Ammon's horn (tissue), 1 donor: ENCODE measurements around the gene STRADB.
"Not testable (repeated sequence)": the region's sequence is repeated elsewhere in the genome, so short reads cannot be mapped to it uniquely, and the experiment has no call there.

Experiments used
- DNase-seq: peaks from one replicate; pipeline ENCODE4 v3.0.0-alpha.2; 2016; ENCODE audit warnings: low spot score

The STRADB gene

DNA sequence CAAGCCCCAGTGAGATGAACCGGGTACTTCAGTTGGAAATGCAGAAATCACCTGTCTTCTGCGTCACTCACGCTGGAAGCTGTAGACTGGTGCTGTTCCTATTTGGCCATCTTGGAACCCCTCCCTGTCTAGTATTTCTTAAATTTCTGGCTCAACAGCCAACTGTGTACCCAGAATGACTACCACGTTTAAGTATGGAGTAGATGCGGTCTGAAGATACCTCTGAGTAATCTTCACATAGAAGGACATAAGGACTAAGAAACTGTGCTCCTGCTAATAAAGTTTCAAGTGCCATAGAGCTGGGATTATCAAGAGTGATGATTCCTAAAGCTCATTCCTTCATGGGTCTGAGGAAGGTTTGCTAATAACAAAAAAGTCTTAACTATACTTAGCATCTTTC lies 20.7 kb upstream of the STRADB start:
- no peak for DNase-seq

DNA sequence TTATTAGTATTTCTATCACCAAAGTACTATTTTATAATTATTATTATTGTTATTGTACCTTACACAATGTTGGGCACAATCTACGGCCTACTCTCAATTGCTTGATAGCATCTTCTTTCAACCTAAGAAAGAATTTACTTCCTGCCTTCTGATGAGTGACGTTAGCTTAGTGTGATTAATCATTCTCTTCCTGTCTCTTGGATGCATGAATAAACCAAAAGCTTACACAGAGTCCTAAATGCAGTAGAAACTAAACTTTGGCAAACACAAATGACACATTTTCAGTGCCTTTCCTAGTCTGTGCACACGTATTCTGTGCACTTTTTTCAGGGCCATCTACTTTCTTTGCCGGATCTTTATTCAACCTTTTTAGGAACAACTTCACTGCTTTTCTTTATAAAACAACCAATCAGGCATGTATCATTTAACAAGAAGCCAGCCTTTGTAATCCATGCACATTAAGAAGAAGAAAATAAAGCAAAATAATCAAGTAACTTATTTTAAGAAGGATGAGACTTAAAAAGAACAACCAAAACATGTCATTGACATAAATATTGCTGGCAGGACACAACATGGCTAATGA lies 19.4 kb upstream of the STRADB start:
- peak; percentile 33 for DNase-seq

DNA sequence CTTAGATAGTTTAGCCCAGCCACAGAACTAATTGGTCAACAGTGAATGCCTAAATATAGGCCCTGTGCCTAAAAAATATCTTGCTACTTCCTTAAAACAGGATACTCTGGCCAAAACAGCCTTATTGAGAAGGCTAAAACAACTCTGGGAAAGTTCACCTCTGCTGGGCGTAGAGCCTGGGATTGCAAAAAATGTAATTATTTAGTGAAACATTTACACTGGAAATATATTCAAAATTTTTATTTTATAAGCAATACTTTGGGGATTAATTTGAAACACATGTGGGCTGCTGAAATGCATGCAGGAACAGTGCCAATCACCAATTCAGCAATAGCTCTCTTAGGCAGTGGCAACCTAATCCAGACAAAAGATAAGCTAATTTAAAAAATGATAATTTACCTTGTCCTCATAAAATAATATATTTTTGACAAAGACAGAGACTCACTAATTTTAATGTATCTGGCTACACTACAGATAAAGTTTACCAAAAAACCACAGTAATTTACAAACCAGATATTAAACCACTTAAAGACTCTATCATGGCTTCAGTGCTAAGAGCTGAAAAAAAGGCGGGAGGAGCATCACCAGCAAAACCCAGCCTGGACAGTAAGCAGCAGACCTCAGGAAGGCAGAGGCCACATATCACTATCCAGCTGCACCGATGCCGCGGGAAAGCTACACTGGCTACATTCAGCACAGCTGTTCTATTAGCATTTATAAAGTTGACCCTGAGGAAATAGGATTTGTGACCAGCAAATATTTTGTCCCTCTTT lies 18.7 kb upstream of the STRADB start:
- peak; percentile 30 for DNase-seq

DNA sequence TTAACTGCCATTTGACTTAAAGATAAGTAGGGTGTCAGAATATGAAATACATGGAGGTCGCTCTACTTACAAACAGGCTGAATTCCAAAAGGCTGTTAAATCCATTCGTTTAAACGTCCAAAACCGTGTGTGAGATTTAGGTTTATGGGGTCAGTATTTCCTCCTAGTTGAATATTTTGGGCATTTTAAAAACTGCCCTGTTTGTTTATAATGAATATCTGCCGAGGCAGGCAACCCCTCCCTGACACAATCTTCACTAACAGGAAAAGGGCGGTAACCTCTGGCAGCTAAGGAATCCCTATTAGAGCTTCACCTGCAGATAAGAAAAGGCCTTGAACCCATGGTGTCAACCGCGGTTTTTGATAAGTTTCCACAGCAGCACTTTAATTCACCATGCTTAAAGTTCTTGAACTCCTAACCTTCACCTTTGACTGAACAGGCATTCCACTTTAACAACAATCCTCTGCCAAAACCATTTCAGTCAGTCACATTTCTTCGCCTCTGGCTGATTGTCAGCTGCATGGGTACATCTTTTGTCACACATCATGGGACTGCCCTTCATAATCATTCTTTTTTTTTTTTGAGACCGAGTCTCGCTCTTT lies 18.0 kb upstream of the STRADB start:
- no peak for DNase-seq

DNA sequence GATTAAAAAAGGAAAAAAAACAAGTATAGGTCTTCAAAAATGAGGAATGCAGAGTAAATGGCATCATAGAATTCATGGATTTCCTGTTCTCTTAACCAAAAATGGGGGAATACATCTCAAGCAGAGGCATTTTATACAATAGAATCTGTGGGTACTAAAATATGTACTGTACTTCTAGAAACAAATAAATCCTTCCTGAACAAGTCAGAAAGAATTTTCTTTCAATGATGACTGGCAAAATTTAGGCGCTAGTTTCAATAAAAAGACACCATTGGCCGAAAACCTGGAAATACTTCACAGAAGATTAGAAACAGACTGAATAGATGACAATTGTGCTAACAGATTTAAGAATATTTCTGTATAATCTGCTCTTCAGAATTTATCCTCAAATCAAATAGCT lies 15.4 kb upstream of the STRADB start:
- DNase-seq = no peak

DNA sequence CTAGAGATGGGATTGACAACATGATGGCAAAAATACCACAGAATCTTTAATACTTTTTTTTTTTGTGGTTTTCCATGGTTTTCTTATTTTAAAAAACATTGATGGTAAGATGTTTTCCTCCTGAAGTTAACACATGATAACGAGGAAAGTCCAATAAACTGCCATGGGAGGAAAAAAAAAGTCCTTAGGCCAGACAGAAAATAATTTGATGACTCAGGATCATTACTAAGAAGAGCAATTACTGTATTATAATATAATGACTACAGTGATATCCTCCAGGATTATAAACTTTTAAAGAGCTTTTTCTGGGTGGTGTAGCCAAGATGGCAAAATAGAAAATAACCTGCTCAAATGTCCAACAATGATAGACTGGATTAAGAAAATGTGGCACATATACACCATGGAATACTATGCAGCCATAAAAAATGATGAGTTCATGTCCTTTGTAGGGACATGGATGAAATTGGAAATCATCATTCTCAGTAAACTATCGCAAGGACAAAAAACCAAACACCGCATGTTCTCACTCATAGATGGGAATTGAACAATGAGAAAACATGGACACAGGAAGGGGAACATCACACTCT lies 12.1 kb upstream of the STRADB start:
- DNase-seq = not testable (repeated sequence)

DNA sequence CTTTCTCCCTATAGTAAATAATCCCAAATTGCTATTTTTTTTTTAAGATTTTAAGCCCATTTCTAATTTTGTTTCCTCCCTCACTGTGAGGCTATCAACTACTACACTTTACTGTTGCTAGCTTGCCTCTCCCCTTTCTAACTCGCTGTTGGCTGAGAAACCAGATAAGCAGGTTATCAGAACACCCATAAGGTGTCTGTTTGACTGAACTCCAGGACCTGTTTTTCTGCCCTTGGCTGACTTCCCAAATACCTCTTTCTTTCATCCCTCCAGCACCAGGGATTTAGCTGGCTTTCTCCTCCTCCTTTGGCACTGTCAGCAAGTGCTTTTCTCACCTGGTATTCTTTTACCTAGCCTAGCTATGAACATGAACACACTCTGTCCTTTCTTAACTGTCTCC lies 11.4 kb upstream of the STRADB start:
- DNase-seq = no peak

DNA sequence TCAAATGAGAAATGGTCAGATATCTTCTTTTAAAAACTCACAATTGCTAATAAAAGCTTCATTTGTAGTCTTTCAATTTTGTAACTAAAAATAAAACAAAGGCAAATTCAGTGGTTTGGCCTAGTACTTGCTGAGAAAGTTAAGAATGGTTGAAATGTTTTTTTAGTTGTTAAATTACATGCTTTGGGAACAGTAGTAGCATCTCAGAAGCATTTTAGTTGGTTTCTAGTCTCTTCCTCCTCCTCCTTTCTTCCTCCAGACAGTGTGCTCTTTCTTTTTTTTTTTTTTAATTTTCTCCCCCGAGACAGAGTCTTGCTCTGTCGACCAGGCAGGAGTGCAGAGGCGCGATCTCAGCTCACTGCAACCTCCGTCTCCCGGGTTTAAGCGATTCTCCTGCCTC lies 10.1 kb upstream of the STRADB start:
- no peak for DNase-seq

DNA sequence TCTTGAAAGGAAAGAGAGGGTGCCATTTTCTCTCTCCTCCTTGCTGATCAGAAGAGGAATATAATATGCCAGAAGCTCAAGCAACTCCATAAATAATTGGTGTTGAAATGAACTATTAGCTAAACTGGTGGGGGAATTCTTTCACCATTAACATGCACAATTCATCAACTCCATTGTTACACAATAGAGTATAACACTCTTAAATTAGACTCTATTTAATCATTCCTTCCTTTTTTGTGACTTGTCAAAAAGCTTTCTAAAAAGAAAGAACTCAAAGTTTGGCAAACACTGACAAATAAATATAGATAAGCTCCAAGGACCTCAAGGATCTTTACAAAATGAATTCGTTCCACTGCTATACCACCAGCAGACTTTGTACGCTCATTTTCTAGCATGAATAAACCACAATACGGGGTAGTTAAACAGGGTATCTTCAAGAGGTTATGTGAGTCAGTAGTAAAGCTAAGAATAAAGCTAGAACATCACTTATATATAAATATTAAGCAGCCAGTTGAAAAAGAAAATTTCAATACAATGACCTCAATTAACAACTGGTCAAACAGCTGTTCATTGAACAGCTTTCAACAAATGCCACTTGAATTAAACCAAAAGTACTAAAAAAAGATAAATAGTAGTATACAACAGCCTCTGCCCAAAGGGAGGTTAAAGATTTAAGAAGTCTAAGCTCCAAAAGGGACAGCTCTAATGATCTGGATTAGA lies 6.6 kb upstream of the STRADB start:
- no peak for DNase-seq

DNA sequence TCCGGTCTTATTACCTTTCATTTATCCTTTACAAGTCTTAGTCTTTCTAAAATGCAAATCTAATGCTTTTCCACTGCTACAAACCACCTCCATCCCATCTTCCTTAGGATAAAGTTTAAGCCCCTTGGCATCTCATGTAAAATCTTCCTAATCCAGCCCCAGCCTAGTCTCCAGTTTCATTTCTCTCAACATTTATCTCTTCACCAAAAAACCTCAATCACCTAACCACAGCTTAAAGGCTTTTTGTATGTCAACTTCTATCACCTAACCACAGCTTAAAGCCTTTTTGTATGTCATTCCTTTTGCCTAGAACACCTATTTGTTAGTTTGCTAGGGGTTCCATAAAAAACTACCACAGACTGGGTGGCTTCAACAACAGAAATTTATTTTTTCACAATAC lies 4.5 kb upstream of the STRADB start:
- DNase-seq = no peak

DNA sequence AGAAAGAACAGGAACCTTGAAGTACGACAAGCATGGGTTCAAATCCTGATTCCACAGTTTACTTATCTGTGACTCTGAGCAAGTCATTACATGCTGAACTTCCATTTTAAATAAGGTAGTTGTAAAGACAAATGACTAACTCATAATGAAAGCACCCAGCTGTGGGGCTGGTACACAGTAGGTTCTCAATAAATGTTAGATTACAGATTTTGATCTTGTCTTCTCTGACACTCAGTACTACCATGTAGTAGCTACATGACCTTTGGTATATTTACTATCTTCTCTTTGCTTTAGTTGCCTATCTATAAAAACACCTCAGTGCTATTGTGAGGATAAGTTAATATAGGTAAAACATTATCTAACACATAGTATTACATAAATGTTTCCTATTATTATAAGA lies 3.5 kb upstream of the STRADB start:
- DNase-seq = no peak

DNA sequence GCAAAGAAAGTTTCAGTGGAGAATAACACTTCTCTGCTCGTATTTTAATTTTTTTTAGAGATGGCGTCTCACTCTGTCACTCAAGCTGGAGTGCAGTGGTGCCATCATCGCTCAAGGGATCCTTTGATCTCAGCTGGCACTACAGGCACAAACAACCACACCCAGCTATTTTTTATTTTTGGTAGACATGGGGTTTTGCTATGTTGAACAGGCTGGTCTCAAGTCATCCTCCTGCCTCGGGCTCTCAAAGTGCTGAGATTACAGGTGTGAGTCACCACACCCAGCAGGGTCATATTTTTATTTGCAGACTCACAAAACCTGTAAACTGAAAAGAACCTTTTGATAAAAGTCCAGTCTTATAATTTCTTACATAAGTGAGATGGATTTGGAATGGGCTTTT lies 2.8 kb upstream of the STRADB start:
- no peak for DNase-seq

DNA sequence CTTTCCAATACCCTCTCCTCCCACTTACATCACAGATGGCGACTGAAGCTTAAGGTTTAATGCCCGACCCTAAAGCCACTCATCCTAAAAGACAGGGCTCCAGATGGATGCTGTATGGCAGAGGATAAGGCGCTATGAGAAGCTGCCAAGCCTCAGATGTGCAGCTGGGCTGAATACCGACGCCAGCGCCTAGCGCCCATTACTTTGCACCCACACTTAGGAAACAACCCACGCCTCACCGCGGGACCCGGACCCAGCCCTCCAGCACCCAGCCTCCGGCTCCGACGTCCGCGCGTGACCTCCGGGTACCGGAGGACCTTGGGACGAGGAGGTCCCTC lies 617 bp upstream of the STRADB start:
- DNase-seq = no peak

DNA sequence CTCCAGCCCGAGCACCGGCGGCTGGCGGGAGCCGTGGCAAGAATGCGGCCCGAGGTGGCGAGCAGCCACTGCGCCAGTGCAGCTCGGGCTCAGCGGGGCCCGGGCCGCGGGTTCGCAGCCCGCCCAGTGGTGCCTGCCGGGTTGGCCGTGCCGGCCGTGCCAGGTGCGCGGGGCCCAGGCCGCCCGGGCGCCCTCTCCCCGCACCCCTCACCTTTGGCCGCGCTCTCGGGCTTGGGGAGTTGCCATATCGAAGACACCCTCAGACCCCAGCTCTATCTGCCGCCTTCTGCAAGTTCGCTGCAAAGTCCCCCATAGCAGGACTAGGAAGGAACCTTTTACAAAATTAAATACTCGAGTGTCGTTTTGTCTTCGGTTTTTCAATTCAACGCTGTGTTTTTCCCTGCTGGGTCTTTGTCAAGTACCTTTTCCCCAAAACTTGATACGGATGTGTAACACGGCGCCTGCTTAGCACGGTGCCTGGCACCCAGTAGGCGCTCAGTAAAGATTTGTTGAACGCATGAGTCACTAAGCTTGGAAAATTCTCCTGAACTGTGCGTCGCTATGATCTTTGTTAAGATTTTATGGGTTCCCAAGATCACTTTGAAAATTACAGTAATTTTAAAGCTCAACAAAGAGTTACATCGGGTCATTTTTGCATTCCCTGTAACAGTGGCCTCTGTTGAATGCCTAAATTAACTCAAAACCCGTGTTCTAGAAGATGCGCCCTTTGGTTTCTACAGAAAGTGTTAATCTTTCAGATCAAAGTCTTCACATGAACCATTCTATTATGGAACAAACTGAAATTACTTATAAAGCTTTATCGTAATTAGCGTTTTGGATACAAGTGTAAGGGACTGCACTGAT lies 750 bp downstream of the STRADB start:
- DNase-seq = no peak

DNA sequence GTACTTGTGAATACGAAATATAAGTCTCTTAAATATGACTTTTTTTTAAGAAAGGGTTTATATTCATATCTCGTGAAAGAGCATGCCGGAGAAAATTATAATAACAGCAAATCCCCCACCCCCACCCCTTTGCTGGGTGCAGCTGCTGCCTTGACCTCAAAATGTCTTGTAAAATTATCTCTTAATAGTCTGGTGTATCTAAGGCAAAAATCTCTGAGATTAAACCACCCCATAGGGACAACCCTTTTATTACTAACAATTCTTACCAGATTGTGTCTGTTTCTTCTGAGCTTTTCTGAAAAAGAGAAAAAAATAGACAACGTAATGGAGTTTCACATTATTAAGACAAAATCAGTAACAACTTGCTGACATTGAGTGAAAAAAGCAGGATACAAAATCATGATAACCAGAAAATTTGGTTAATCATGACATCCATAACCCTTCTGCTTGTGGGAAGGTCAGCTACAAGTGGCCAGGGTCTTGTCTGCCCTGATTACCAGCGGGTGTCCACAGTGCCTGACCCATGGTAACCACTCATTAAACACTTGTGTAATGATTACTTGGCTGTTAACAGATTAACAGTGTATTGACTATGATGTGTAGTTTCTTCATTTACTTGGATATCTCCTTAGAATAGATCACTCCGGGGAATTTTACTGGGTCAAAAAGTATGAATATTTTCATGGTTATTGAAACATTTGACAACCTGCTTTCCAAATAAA lies 1.5 kb downstream of the STRADB start:
- DNase-seq = no peak

DNA sequence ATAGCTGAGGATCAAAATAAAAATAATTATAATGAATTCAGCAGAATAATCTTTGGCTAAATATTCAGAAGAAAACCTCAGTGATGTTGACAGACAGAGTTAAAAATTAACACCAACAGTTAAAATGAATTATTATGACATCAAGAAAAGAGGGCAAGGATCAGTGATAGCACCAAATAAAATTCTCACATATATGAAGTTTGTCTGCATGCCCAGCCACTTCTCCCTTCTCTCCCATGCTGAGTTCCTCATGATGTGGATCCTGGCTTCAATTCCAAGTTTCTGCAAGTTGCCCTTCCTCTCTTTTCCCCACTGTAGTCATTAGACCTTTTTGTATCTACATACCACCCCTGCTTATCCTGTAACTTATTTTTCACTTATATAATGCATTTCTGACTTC lies 6.8 kb downstream of the STRADB start:
- DNase-seq = no peak

DNA sequence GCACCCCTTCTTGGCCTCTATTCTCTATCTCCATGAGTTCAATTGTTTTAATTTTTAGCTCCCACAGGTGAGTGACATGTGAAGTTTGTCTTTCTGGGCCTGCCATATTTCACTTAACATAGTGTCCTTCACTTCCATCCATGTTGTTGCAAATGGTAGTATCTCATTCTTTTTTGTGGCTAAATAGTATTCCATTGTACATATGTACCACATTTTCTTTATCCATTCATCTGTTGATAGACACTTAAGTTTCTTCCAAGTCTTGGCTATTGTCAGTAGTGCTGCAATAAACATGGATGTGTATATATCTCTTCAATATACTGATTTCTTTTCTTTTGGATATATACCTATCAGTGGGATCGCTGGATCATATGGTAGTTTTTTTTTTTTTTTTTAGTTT lies 9.0 kb downstream of the STRADB start:
- DNase-seq = no peak

DNA sequence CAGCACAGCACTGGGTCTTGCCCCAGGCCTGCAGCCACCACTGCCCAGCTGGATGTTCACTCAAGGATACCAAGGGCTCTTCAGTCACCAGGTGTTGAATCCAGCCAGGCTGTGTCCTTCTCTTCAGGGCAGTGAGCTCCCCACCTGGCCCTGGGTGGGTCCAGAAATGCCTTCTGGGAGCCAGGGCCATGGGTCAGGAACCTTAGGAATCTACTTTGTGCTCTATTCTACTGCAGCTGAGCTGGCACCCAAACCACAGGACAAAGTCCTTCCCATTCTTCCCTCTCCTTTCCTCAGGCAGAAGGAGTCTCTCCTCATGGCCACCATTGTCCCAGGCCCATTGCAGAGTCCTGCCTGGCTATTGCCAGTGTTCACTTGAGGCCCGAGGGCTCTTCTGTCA lies 13.0 kb downstream of the STRADB start:
- no peak for DNase-seq

DNA sequence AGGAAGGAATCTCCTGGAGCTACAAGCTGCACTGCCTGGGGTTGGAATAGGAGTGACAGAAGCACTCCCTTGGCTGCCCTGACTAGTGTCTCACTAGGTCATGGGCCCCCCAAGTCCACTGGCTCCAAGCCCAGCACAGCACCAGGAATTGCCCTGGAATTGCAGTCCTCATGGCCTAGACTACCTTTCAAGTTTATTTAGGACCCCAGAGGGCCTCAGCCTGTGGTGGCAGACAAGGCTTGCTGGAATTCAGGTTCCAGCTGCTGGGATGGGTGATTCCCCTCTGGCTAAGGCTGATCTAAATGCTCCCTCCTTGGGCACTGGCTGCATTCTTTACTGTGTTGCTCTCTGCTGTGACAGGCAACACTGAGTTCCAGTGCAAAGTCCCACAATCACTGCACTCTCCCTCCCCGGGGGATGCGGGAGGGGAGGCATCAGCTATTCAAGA lies 14.0 kb downstream of the STRADB start:
- peak; percentile 34 for DNase-seq

DNA sequence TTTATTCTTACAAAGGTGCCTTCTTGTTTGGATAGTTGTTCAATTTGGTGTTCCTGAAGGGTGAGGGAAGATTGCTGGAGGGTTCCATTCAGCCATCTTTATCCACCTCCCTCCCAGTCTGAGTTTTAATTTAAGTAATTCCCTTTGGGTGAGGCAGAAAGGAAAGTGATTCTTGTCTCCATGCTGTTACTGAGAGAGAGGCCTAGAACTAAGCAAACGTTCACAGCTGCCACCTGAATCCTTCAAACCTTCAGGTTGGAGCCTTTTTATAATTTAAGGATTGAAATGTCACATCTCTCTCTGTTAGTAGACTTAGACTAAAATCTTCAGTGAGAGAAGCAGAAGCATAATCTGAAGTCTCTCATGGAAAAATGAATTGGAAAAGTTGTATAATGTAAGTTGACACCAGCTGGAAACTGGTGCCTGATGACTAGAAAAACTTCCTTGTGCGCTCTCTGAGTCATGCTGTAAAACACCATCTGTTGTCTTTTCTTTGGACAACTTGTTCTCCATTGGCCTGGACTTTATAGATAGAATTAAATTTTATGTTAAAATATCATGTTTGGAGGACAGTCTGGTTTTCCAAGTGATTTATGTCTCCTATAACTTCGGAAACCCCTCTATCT lies 14.6 kb downstream of the STRADB start:
- DNase-seq = peak; percentile 33

DNA sequence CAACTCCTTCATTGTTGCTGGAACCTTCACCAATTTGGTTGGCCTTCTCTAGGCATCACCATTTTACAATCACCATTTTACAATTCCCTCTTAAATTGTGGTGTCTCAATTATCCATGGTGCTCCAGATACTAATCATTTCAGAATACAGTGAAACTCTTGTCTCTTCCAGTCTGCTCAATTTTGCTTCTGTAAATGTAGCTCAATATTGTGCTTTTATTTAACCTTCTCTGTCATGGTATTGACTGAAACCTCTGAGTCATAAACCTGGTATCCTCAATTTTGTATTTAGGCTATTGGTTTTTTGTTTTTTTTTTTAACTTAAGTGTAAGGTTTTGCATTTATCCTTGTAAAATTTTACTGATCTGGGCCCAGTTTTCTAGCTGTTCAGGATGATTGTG lies 16.1 kb downstream of the STRADB start:
- DNase-seq = no peak
